Endodermal cell (in vitro differentiated cells): ENCODE measurements around the gene ZNF768. TPM values are rescaled to one million over a fixed set of nuclear protein-coding genes. Genes with fewer than 3 reads are reported as not detected.

Source experiments
- DNase-seq: peaks from one replicate; pipeline ENCODE4 v3.0.0-alpha.2; 2017
- H3K27ac ChIP-seq: 2 replicates; pipeline ENCODE4 v1.5.1; 2013; ENCODE audit warnings: mild to moderate bottlenecking, low read depth, low read length, moderate library complexity
- H3K27me3 ChIP-seq: 2 replicates; pipeline ENCODE4 v1.6.1; 2013; ENCODE audit warnings: mild to moderate bottlenecking, low read length, moderate library complexity; ENCODE audit not compliant: insufficient read depth, control insufficient read depth, poor library complexity, severe bottlenecking
- H3K36me3 ChIP-seq: 2 replicates; pipeline ENCODE4 v1.7.0; 2013; ENCODE audit warnings: mild to moderate bottlenecking, low read length, moderate library complexity; ENCODE audit not compliant: control insufficient read depth, insufficient read depth
- H3K4me1 ChIP-seq: one replicate; pipeline ENCODE4 v1.7.0; 2013; ENCODE audit warnings: low read length; ENCODE audit not compliant: control insufficient read depth, insufficient read depth
- H3K4me3 ChIP-seq: 2 replicates; pipeline ENCODE4 v1.5.1; 2013; ENCODE audit warnings: mild to moderate bottlenecking, low read length, moderate library complexity
- H3K9ac ChIP-seq: 2 replicates; pipeline ENCODE4 v1.6.1; 2013; ENCODE audit warnings: mild to moderate bottlenecking, low read length, moderate library complexity; ENCODE audit not compliant: poor library complexity, severe bottlenecking; ENCODE audit errors: extremely low read depth
- H3K9me3 ChIP-seq: 2 replicates; pipeline ENCODE4 v1.6.1; 2013; ENCODE audit warnings: mild to moderate bottlenecking, low read length, moderate library complexity; ENCODE audit not compliant: control insufficient read depth
- H3K27ac Mint-ChIP-seq: 2 replicates; pipeline ENCODE4 v1.8.0; 2020; ENCODE audit warnings: mixed read lengths
- H3K27me3 Mint-ChIP-seq: 2 replicates; pipeline ENCODE4 v1.8.0; 2021; ENCODE audit warnings: mild to moderate bottlenecking, mixed read lengths; ENCODE audit not compliant: insufficient read depth
- H3K36me3 Mint-ChIP-seq: 2 replicates; pipeline ENCODE4 v1.8.0; 2020; ENCODE audit warnings: low read depth, mixed read lengths
- H3K4me1 Mint-ChIP-seq: 2 replicates; pipeline ENCODE4 v1.8.0; 2020; ENCODE audit warnings: mixed read lengths
- H3K4me3 Mint-ChIP-seq: 2 replicates; pipeline ENCODE4 v1.8.0; 2020; ENCODE audit warnings: mild to moderate bottlenecking, moderate library complexity, mixed read lengths
- H3K9me3 Mint-ChIP-seq: 2 replicates; pipeline ENCODE4 v1.8.0; 2020; ENCODE audit warnings: mild to moderate bottlenecking, mixed read lengths
- CTCF ChIP-seq: fragments of 200-600 bp; sonication (generic); conservative IDR thresholded peaks from 2 replicates; pipeline ENCODE4 v1.5.0; 2021; ENCODE audit warnings: antibody characterized with exemption, mild to moderate bottlenecking
- WGBS, 2 experiments: methylation state at CpG; one replicate each; pipeline versions ENCODE4 v1.1.5 to v1.1.7; 2013; ENCODE audit warnings: missing lambda C conversion rate in 2 of 2, mixed read lengths in 1 of 2; ENCODE audit not compliant: insufficient coverage in 1 of 2, insufficient read length in 1 of 2; 5-methylcytosine and 5-hydroxymethylcytosine counted together
- total RNA-seq, 2 donors: library from RNA; stranded (reverse); fragmentation: NEBNext Ultra II Directional in 1 of 2; extraction: Animal tissue kit (Norgen Biotek cat#: 25700) in 1 of 2; gene quantifications; 2 replicates in 1 of 2; 3 replicates in 1 of 2; pipeline ENCODE4 v1.2.1, GENCODE V29; 2021

Gene ZNF768
- total RNA-seq, 2 donors from 2014 or later: 47.0 to 59.2 TPM

- no peaks in the 10 kb centered on the region for H3K9me3 ChIP-seq
- no peak overlapping the region for H3K4me3 ChIP-seq
- no peak for TF ChIP-seq CTCF
- H3K9me3 Mint-ChIP-seq: no peaks in the 10 kb centered on the region
- no peak overlapping the region for H3K4me3 Mint-ChIP-seq
- no peaks in the 10 kb centered on the region for H3K27me3 ChIP-seq
- no peak for DNase-seq
- no peaks in the 10 kb centered on the region for H3K36me3 ChIP-seq
- no peak overlapping the region for H3K27ac ChIP-seq
- H3K9ac ChIP-seq: no peak overlapping the region
- WGBS, 2 experiments: 84 to 91% methylated on average over 4 of the region's 4 CpGs
- peaks cover 3% of the 10 kb centered on the region for H3K27me3 Mint-ChIP-seq
- no peaks in the 10 kb centered on the region for H3K36me3 Mint-ChIP-seq
- H3K4me1 Mint-ChIP-seq: no peaks in the 10 kb centered on the region
- no peak overlapping the region for H3K27ac Mint-ChIP-seq
- H3K4me1 ChIP-seq: no peaks in the 10 kb centered on the region
Observed at GRCh38 chr16:30510376-30510938, 15.9 kb downstream of the ZNF768 start.

GRCh38 chr16:30509081-30509765 is 17.1 kb downstream of the ZNF768 start:
- no peak for TF ChIP-seq CTCF
- H3K27me3 Mint-ChIP-seq: peaks cover 3% of the 10 kb centered on the region
- H3K36me3 Mint-ChIP-seq: no peaks in the 10 kb centered on the region
- no peak overlapping the region for H3K4me3 Mint-ChIP-seq
- 92 to 93% methylated on average over 3 to 4 of the region's 4 CpGs for WGBS, 2 experiments
- H3K9me3 Mint-ChIP-seq: no peaks in the 10 kb centered on the region
- Histone ChIP-seq H3K9me3 (no peaks in the 10 kb centered on the region), H3K4me1 (no peaks in the 10 kb centered on the region), H3K27ac (no peak overlapping the region), H3K4me3 (no peak overlapping the region), H3K36me3 (no peaks in the 10 kb centered on the region), H3K27me3 (no peaks in the 10 kb centered on the region), H3K9ac (no peak overlapping the region)
- H3K27ac Mint-ChIP-seq: no peak overlapping the region
- no peak for DNase-seq
- H3K4me1 Mint-ChIP-seq: no peaks in the 10 kb centered on the region

GRCh38 chr16:30503403-30504296 is 22.7 kb downstream of the ZNF768 start:
- Histone ChIP-seq H3K36me3 (no peaks in the 10 kb centered on the region), H3K27ac (no peak overlapping the region), H3K4me3 (no peak overlapping the region), H3K9ac (no peak overlapping the region), H3K9me3 (no peaks in the 10 kb centered on the region), H3K4me1 (no peaks in the 10 kb centered on the region), H3K27me3 (no peaks in the 10 kb centered on the region)
- no peaks in the 10 kb centered on the region for H3K36me3 Mint-ChIP-seq
- no peak overlapping the region for H3K4me3 Mint-ChIP-seq
- H3K9me3 Mint-ChIP-seq: no peaks in the 10 kb centered on the region
- no peaks in the 10 kb centered on the region for H3K4me1 Mint-ChIP-seq
- 78 to 83% methylated on average over 4 to 6 of the region's 6 CpGs for WGBS, 2 experiments
- TF ChIP-seq CTCF: no peak
- H3K27ac Mint-ChIP-seq: no peak overlapping the region
- peaks cover 6% of the 10 kb centered on the region for H3K27me3 Mint-ChIP-seq
- DNase-seq: no peak
